ENCODE results near the gene SH3D21. TPM values are rescaled to one million over a fixed set of nuclear protein-coding genes. Genes with fewer than 3 reads are reported as not detected.

The SH3D21 gene
- polyA plus RNA-seq, 1 donor from 2014 or later: 2.6 TPM

DNA sequence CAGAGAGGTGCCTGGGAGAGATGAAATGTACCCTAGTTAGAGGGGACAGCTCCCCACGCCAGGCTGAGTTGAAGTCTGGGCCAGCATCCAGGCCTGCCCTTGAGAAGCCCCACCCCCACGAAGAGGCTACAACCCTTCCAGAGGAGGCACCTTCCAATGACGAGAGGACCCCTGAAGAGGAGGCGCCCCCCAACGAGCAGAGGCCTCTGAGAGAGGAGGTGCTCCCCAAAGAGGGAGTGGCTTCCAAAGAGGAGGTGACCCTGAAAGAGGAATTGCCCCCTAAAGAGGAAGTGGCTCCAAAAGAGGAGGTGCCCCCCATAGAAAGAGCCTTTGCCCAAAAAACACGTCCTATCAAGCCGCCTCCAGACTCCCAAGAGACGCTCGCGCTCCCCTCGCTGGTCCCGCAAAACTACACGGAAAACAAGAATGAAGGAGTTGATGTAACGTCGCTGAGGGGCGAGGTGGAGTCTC is 14.2 kb downstream of the SH3D21 start:
- Histone ChIP-seq H3K4me2 (ENCODE audit: low read length) (no peak overlapping the region), H3K36me3 (ENCODE audit: insufficient read depth, low read length) (no peaks in the 10 kb centered on the region), H3K27me3 (ENCODE audit: insufficient read depth, low read depth, low read length) (peaks cover 37% of the 10 kb centered on the region), H3K79me2 (replicated peaks; ENCODE audit: insufficient read depth, low read length) (no peaks in the 10 kb centered on the region), H3K27ac (ENCODE audit: low read length) (no peak overlapping the region), H4K20me1 (ENCODE audit: insufficient read depth) (no peaks in the 10 kb centered on the region), H3K9me3 (ENCODE audit: low read length) (no peaks in the 10 kb centered on the region), H3K9ac (ENCODE audit: low read length) (no peak overlapping the region), H2AFZ (ENCODE audit: low read depth, low read length) (no peak overlapping the region), H3F3A (ENCODE audit: insufficient read depth, low read length, poor library complexity, severe bottlenecking) (no peaks in the 10 kb centered on the region), H3K4me3 (ENCODE audit: low read length) (no peak overlapping the region), H3K9me2 (ENCODE audit: insufficient read depth, low read length) (no peaks in the 10 kb centered on the region)
- TF ChIP-seq EZH2 (IDR thresholded peaks at IDR 0.05; ENCODE audit: borderline replicate concordance, insufficient read depth, low read length, poor library complexity, severe bottlenecking) (no peak), POLR2AphosphoS5 (IDR thresholded peaks at IDR 0.05) (no peak), TAF1 (IDR thresholded peaks at IDR 0.05; ENCODE audit: low read depth) (no peak), EP300 (conservative IDR thresholded peaks at IDR 0.05; ENCODE audit: poor library complexity, severe bottlenecking) (no peak), RAD21 (conservative IDR thresholded peaks at IDR 0.05) (no peak), MXI1 (conservative IDR thresholded peaks at IDR 0.05; ENCODE audit: poor library complexity, severe bottlenecking) (no peak)

DNA sequence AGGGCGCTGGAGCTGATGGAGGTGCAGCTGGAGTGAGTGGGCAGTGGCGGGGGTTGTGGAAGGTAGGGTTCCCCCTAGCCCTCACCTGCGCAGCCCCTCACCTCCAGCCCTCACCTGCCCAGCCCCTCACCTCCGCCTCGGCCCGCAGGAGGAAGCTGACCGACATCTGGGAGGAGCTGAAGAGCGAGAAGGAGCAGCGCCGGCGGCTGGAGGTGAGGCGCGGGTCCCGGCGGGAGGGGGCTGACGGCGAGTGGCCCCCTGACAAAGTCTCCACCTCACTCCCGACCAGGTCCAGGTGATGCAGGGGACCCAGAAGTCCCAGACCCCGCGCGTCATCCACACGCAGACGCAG is 14.6 kb downstream of the SH3D21 start:
- Histone ChIP-seq H3K4me2 (ENCODE audit: low read length) (no peak overlapping the region), H3K36me3 (ENCODE audit: insufficient read depth, low read length) (no peaks in the 10 kb centered on the region), H2AFZ (ENCODE audit: low read depth, low read length) (no peak overlapping the region), H3K9ac (ENCODE audit: low read length) (no peak overlapping the region), H3K9me3 (ENCODE audit: low read length) (no peaks in the 10 kb centered on the region), H3F3A (ENCODE audit: insufficient read depth, low read length, poor library complexity, severe bottlenecking) (no peaks in the 10 kb centered on the region), H4K20me1 (ENCODE audit: insufficient read depth) (no peaks in the 10 kb centered on the region), H3K27ac (ENCODE audit: low read length) (no peak overlapping the region), H3K79me2 (replicated peaks; ENCODE audit: insufficient read depth, low read length) (no peaks in the 10 kb centered on the region), H3K4me3 (ENCODE audit: low read length) (no peak overlapping the region), H3K9me2 (ENCODE audit: insufficient read depth, low read length) (no peaks in the 10 kb centered on the region), H3K27me3 (ENCODE audit: insufficient read depth, low read depth, low read length) (peaks cover 37% of the 10 kb centered on the region)
- TF ChIP-seq TAF1 (IDR thresholded peaks at IDR 0.05; ENCODE audit: low read depth) (no peak), RAD21 (conservative IDR thresholded peaks at IDR 0.05) (no peak)
- TF ChIP-seq, protein P1, sequence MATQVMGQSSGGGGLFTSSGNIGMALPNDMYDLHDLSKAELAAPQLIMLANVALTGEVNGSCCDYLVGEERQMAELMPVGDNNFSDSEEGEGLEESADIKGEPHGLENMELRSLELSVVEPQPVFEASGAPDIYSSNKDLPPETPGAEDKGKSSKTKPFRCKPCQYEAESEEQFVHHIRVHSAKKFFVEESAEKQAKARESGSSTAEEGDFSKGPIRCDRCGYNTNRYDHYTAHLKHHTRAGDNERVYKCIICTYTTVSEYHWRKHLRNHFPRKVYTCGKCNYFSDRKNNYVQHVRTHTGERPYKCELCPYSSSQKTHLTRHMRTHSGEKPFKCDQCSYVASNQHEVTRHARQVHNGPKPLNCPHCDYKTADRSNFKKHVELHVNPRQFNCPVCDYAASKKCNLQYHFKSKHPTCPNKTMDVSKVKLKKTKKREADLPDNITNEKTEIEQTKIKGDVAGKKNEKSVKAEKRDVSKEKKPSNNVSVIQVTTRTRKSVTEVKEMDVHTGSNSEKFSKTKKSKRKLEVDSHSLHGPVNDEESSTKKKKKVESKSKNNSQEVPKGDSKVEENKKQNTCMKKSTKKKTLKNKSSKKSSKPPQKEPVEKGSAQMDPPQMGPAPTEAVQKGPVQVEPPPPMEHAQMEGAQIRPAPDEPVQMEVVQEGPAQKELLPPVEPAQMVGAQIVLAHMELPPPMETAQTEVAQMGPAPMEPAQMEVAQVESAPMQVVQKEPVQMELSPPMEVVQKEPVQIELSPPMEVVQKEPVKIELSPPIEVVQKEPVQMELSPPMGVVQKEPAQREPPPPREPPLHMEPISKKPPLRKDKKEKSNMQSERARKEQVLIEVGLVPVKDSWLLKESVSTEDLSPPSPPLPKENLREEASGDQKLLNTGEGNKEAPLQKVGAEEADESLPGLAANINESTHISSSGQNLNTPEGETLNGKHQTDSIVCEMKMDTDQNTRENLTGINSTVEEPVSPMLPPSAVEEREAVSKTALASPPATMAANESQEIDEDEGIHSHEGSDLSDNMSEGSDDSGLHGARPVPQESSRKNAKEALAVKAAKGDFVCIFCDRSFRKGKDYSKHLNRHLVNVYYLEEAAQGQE (IDR thresholded peaks at IDR 0.05; ENCODE audit: borderline replicate concordance): no peak

DNA sequence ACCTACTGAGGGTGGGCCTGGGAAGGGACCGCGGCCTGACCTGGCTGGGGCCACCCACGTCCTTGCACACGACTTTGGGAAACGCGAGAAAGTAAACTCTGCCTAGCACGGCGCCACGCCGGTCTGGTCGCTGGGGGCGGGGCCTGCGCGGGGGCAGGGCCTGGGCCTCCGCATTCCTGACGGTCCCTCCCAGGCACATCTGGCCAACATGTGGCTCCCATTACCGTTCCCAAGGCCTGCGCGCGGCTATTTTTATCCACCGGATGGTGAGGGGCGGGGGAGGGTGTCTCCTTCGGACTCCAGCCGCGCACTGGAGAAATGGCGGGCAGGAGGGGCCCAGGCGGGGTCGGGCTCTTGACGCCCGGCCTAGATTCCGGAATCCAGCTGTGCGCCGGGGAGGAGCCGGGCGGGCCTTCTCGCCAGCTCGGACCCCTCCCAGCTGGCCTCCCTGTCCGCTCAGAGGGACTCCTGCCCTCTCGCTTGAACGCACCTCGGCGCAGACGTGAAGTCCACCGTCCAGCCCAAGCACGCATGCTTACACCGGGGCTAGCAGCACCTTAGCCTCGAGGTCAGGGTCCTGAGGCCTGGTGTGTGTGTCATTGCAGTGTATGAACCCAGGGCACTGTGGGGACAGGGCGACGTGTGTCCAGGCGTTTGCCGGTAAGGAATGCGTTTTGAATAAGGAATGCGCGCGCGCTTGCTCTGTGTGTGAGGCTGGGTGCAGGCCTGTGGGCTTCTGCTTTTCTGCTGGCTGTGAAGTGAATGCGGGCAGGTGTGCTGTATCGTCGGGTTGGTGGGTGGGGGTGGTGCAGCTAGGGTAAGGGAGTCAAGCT is 15.2 kb downstream of the SH3D21 start:
- H3K79me2 ChIP-seq (replicated peaks; ENCODE audit: insufficient read depth, low read length): no peaks in the 10 kb centered on the region
- no peaks in the 10 kb centered on the region for H3K36me3 ChIP-seq (ENCODE audit: insufficient read depth, low read length)
- H3K9me3 ChIP-seq (ENCODE audit: low read length): no peaks in the 10 kb centered on the region
- no peaks in the 10 kb centered on the region for H3F3A ChIP-seq (ENCODE audit: insufficient read depth, low read length, poor library complexity, severe bottlenecking)
- no peaks in the 10 kb centered on the region for H3K9me2 ChIP-seq (ENCODE audit: insufficient read depth, low read length)
- H3K4me2 ChIP-seq (ENCODE audit: low read length): no peak overlapping the region
- H3K27me3 ChIP-seq (ENCODE audit: insufficient read depth, low read depth, low read length): peaks cover 37% of the 10 kb centered on the region
- H3K4me3 ChIP-seq (ENCODE audit: low read length): no peak overlapping the region
- no peak overlapping the region for H2AFZ ChIP-seq (ENCODE audit: low read depth, low read length)
- H4K20me1 ChIP-seq (ENCODE audit: insufficient read depth): no peaks in the 10 kb centered on the region
- H3K27ac ChIP-seq (ENCODE audit: low read length): no peak overlapping the region
- no peak overlapping the region for H3K9ac ChIP-seq (ENCODE audit: low read length)
- TF ChIP-seq EP300 (conservative IDR thresholded peaks at IDR 0.05; ENCODE audit: poor library complexity, severe bottlenecking) (no peak), SMC3 (conservative IDR thresholded peaks at IDR 0.05; ENCODE audit: poor library complexity) (no peak), MXI1 (conservative IDR thresholded peaks at IDR 0.05; ENCODE audit: poor library complexity, severe bottlenecking) (no peak), TAF1 (IDR thresholded peaks at IDR 0.05; ENCODE audit: low read depth) (no peak), RAD21 (conservative IDR thresholded peaks at IDR 0.05) (no peak), POLR2AphosphoS5 (IDR thresholded peaks at IDR 0.05) (no peak), EZH2 (IDR thresholded peaks at IDR 0.05; ENCODE audit: borderline replicate concordance, insufficient read depth, low read length, poor library complexity, severe bottlenecking) (no peak)
- TF ChIP-seq, protein P2, sequence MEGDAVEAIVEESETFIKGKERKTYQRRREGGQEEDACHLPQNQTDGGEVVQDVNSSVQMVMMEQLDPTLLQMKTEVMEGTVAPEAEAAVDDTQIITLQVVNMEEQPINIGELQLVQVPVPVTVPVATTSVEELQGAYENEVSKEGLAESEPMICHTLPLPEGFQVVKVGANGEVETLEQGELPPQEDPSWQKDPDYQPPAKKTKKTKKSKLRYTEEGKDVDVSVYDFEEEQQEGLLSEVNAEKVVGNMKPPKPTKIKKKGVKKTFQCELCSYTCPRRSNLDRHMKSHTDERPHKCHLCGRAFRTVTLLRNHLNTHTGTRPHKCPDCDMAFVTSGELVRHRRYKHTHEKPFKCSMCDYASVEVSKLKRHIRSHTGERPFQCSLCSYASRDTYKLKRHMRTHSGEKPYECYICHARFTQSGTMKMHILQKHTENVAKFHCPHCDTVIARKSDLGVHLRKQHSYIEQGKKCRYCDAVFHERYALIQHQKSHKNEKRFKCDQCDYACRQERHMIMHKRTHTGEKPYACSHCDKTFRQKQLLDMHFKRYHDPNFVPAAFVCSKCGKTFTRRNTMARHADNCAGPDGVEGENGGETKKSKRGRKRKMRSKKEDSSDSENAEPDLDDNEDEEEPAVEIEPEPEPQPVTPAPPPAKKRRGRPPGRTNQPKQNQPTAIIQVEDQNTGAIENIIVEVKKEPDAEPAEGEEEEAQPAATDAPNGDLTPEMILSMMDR (IDR thresholded peaks at IDR 0.05; ENCODE audit: poor library complexity, severe bottlenecking): no peak
- TF ChIP-seq, protein P1 (IDR thresholded peaks at IDR 0.05; ENCODE audit: borderline replicate concordance): no peak

All from neural cell (in vitro differentiated cells).